Measurements from ENCODE around the gene SMPD1.

Gene SMPD1

GRCh38 chr11:6433998-6434660 lies 43.9 kb downstream of the SMPD1 start:
- TF ChIP-seq CTCF (IDR thresholded peaks at IDR 0.05) (no peak), ZFX (IDR thresholded peaks at IDR 0.05; ENCODE audit: borderline replicate concordance) (no peak)
- H3K27ac ChIP-seq = no peak overlapping the region

- TF ChIP-seq ZFX (IDR thresholded peaks at IDR 0.05; ENCODE audit: borderline replicate concordance) (no peak), CTCF (IDR thresholded peaks at IDR 0.05) (no peak)
- no peak overlapping the region for H3K27ac ChIP-seq
Observed at GRCh38 chr11:6437423-6437822, 47.1 kb downstream of the SMPD1 start.

GRCh38 chr11:6437993-6438392 lies 47.7 kb downstream of the SMPD1 start:
- TF ChIP-seq CTCF (IDR thresholded peaks at IDR 0.05) = no peak
- no peak for TF ChIP-seq ZFX (IDR thresholded peaks at IDR 0.05; ENCODE audit: borderline replicate concordance)
- H3K27ac ChIP-seq = no peak overlapping the region

- H3K27ac ChIP-seq = no peak overlapping the region
- TF ChIP-seq ZFX (IDR thresholded peaks at IDR 0.05; ENCODE audit: borderline replicate concordance) (no peak), CTCF (IDR thresholded peaks at IDR 0.05) (peak; percentile 84)
Observed at GRCh38 chr11:6438979-6439571, 48.8 kb downstream of the SMPD1 start.

- no peak within 1 kb of the TSS for H3K27ac ChIP-seq
- TF ChIP-seq ZFX (IDR thresholded peaks at IDR 0.05; ENCODE audit: borderline replicate concordance) (no peak), CTCF (IDR thresholded peaks at IDR 0.05) (no peak)
Observed at GRCh38 chr11:6440906-6441358, 50.7 kb downstream of the SMPD1 start, which contains the start of gene HPX. Gene HPX (minus strand): TSS chr11:6440987. CDS start chr11:6440963, 24 bp downstream.

GRCh38 chr11:6442441-6442840 lies 52.2 kb downstream of the SMPD1 start:
- TF ChIP-seq CTCF (IDR thresholded peaks at IDR 0.05) (no peak), ZFX (IDR thresholded peaks at IDR 0.05; ENCODE audit: borderline replicate concordance) (no peak)
- no peak overlapping the region for H3K27ac ChIP-seq
